Endothelial cell (in vitro differentiated cells): ENCODE measurements around the gene UBL4A. TPM values are rescaled to one million over a fixed set of nuclear protein-coding genes. Genes with fewer than 3 reads are reported as not detected.
A peak's percentile ranks its signal among the peaks of the same experiment; 100 is the strongest.

ENCODE experiments used
- DNase-seq: peaks from one replicate; pipeline ENCODE4 v3.0.0; 2021; ENCODE audit warnings: low spot score
- H3K27ac Mint-ChIP-seq: one replicate; pipeline ENCODE4 v1.8.0; 2021; ENCODE audit warnings: mixed read lengths, inconsistent platforms; ENCODE audit not compliant: unreplicated experiment
- H3K27me3 Mint-ChIP-seq: one replicate; pipeline ENCODE4 v1.8.0; 2021; ENCODE audit warnings: mild to moderate bottlenecking, moderate library complexity, mixed read lengths, inconsistent platforms; ENCODE audit not compliant: unreplicated experiment
- H3K36me3 Mint-ChIP-seq: one replicate; pipeline ENCODE4 v1.8.0; 2021; ENCODE audit warnings: mild to moderate bottlenecking, low read depth, mixed read lengths, inconsistent platforms; ENCODE audit not compliant: unreplicated experiment
- H3K4me1 Mint-ChIP-seq: one replicate; pipeline ENCODE4 v1.8.0; 2021; ENCODE audit warnings: mild to moderate bottlenecking, mixed read lengths, inconsistent platforms; ENCODE audit not compliant: unreplicated experiment
- H3K4me3 Mint-ChIP-seq: one replicate; pipeline ENCODE4 v1.8.0; 2021; ENCODE audit warnings: mild to moderate bottlenecking, mixed read lengths, inconsistent platforms; ENCODE audit not compliant: unreplicated experiment
- H3K9me3 Mint-ChIP-seq: one replicate; pipeline ENCODE4 v1.8.0; 2021; ENCODE audit warnings: mixed read lengths, inconsistent platforms; ENCODE audit not compliant: unreplicated experiment
- CTCF ChIP-seq: fragments of 200-600 bp; sonication (generic); IDR thresholded peaks from one replicate; pipeline ENCODE4 v1.5.0; 2021; ENCODE audit warnings: antibody characterized with exemption; ENCODE audit not compliant: unreplicated experiment
- total RNA-seq: library from RNA; stranded (reverse); fragmentation: NEBNext Ultra II Directional; extraction: Animal tissue kit (Norgen Biotek cat#: 25700); gene quantifications from one replicate; pipeline ENCODE4 v1.2.1, GENCODE V29; 2021; ENCODE audit not compliant: unreplicated experiment

Gene UBL4A
- total RNA-seq, 1 donor from 2014 or later, result 16.8 TPM

- H3K36me3 Mint-ChIP-seq, result peaks cover 3% of the 10 kb centered on the region
- H3K9me3 Mint-ChIP-seq, result no peaks in the 10 kb centered on the region
- TF ChIP-seq CTCF, result no peak
- H3K4me3 Mint-ChIP-seq, result peak overlapping the region; percentile 85
- peaks cover 1% of the 10 kb centered on the region for H3K27me3 Mint-ChIP-seq
- no peak for DNase-seq
- H3K27ac Mint-ChIP-seq, result peak overlapping the region; percentile 61
- no peaks in the 10 kb centered on the region for H3K4me1 Mint-ChIP-seq
Observed at GRCh38 chrX:154443479-154443910, 42.9 kb downstream of the UBL4A start.

GRCh38 chrX:154441984-154442707, 44.3 kb downstream of the UBL4A start:
- no peak for TF ChIP-seq CTCF
- H3K27me3 Mint-ChIP-seq, result peaks cover 1% of the 10 kb centered on the region
- no peak overlapping the region for H3K27ac Mint-ChIP-seq
- DNase-seq, result no peak
- peaks cover 4% of the 10 kb centered on the region for H3K4me1 Mint-ChIP-seq
- H3K36me3 Mint-ChIP-seq, result peaks cover 3% of the 10 kb centered on the region
- no peaks in the 10 kb centered on the region for H3K9me3 Mint-ChIP-seq
- H3K4me3 Mint-ChIP-seq, result no peak overlapping the region

- Mint-ChIP-seq H3K4me1 (peaks cover 4% of the 10 kb centered on the region), H3K27ac (no peak overlapping the region), H3K4me3 (no peak overlapping the region), H3K9me3 (no peaks in the 10 kb centered on the region), H3K36me3 (peaks cover 3% of the 10 kb centered on the region), H3K27me3 (peaks cover 1% of the 10 kb centered on the region)
- DNase-seq, result no peak
- TF ChIP-seq CTCF, result no peak
Observed at GRCh38 chrX:154441564-154441963, 44.9 kb downstream of the UBL4A start.

GRCh38 chrX:154440623-154441357, 45.6 kb downstream of the UBL4A start:
- Mint-ChIP-seq H3K27ac (no peak overlapping the region), H3K9me3 (no peaks in the 10 kb centered on the region), H3K4me1 (peaks cover 8% of the 10 kb centered on the region), H3K27me3 (peaks cover 1% of the 10 kb centered on the region), H3K4me3 (no peak overlapping the region), H3K36me3 (peaks cover 3% of the 10 kb centered on the region)
- DNase-seq, result no peak
- no peak for TF ChIP-seq CTCF

GRCh38 chrX:154439841-154440240, 46.6 kb downstream of the UBL4A start:
- no peak overlapping the region for H3K27ac Mint-ChIP-seq
- TF ChIP-seq CTCF, result no peak
- DNase-seq, result no peak
- peaks cover 8% of the 10 kb centered on the region for H3K4me1 Mint-ChIP-seq
- no peak overlapping the region for H3K4me3 Mint-ChIP-seq
- H3K9me3 Mint-ChIP-seq, result no peaks in the 10 kb centered on the region
- H3K27me3 Mint-ChIP-seq, result peaks cover 1% of the 10 kb centered on the region
- H3K36me3 Mint-ChIP-seq, result peaks cover 3% of the 10 kb centered on the region
